Measurements from ENCODE around the gene SHB. TPM values are rescaled to one million over a fixed set of nuclear protein-coding genes. Genes with fewer than 3 reads are reported as not detected.

SHB gene
- total and polyA plus RNA-seq, 2 of the 8 experiments (the other 6 are each of a cell fraction or from before 2014, with no cell fraction given), result 4.1 to 12.6 TPM

DNA sequence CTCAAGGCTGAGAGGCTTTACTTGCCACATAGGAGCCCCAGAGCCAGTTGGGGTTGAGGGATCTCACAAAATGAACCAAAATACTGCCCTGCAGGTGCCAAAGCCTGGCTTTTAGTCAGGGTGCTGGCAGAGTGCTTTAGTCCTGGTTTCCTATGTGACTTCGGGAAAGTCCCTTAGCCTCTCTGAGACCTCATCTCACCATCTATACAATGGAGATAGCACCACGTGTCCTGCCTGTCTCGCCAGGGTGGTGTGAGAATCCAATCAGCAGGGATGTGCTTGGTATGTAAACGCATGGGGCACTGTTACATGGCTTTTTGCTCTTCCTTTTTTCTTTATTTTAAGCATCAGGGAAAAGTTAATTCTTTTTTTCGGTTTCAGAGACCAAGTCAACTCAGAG is 68.3 kb downstream of the SHB start (continued):
- TF ChIP-seq, protein P1, sequence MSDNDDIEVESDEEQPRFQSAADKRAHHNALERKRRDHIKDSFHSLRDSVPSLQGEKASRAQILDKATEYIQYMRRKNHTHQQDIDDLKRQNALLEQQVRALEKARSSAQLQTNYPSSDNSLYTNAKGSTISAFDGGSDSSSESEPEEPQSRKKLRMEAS (IDR thresholded peaks at IDR 0.05), result no peak
- TF ChIP-seq TCF12 (IDR thresholded peaks at IDR 0.05; ENCODE audit: low read depth, low read length), result no peak
- TF ChIP-seq, protein P2, sequence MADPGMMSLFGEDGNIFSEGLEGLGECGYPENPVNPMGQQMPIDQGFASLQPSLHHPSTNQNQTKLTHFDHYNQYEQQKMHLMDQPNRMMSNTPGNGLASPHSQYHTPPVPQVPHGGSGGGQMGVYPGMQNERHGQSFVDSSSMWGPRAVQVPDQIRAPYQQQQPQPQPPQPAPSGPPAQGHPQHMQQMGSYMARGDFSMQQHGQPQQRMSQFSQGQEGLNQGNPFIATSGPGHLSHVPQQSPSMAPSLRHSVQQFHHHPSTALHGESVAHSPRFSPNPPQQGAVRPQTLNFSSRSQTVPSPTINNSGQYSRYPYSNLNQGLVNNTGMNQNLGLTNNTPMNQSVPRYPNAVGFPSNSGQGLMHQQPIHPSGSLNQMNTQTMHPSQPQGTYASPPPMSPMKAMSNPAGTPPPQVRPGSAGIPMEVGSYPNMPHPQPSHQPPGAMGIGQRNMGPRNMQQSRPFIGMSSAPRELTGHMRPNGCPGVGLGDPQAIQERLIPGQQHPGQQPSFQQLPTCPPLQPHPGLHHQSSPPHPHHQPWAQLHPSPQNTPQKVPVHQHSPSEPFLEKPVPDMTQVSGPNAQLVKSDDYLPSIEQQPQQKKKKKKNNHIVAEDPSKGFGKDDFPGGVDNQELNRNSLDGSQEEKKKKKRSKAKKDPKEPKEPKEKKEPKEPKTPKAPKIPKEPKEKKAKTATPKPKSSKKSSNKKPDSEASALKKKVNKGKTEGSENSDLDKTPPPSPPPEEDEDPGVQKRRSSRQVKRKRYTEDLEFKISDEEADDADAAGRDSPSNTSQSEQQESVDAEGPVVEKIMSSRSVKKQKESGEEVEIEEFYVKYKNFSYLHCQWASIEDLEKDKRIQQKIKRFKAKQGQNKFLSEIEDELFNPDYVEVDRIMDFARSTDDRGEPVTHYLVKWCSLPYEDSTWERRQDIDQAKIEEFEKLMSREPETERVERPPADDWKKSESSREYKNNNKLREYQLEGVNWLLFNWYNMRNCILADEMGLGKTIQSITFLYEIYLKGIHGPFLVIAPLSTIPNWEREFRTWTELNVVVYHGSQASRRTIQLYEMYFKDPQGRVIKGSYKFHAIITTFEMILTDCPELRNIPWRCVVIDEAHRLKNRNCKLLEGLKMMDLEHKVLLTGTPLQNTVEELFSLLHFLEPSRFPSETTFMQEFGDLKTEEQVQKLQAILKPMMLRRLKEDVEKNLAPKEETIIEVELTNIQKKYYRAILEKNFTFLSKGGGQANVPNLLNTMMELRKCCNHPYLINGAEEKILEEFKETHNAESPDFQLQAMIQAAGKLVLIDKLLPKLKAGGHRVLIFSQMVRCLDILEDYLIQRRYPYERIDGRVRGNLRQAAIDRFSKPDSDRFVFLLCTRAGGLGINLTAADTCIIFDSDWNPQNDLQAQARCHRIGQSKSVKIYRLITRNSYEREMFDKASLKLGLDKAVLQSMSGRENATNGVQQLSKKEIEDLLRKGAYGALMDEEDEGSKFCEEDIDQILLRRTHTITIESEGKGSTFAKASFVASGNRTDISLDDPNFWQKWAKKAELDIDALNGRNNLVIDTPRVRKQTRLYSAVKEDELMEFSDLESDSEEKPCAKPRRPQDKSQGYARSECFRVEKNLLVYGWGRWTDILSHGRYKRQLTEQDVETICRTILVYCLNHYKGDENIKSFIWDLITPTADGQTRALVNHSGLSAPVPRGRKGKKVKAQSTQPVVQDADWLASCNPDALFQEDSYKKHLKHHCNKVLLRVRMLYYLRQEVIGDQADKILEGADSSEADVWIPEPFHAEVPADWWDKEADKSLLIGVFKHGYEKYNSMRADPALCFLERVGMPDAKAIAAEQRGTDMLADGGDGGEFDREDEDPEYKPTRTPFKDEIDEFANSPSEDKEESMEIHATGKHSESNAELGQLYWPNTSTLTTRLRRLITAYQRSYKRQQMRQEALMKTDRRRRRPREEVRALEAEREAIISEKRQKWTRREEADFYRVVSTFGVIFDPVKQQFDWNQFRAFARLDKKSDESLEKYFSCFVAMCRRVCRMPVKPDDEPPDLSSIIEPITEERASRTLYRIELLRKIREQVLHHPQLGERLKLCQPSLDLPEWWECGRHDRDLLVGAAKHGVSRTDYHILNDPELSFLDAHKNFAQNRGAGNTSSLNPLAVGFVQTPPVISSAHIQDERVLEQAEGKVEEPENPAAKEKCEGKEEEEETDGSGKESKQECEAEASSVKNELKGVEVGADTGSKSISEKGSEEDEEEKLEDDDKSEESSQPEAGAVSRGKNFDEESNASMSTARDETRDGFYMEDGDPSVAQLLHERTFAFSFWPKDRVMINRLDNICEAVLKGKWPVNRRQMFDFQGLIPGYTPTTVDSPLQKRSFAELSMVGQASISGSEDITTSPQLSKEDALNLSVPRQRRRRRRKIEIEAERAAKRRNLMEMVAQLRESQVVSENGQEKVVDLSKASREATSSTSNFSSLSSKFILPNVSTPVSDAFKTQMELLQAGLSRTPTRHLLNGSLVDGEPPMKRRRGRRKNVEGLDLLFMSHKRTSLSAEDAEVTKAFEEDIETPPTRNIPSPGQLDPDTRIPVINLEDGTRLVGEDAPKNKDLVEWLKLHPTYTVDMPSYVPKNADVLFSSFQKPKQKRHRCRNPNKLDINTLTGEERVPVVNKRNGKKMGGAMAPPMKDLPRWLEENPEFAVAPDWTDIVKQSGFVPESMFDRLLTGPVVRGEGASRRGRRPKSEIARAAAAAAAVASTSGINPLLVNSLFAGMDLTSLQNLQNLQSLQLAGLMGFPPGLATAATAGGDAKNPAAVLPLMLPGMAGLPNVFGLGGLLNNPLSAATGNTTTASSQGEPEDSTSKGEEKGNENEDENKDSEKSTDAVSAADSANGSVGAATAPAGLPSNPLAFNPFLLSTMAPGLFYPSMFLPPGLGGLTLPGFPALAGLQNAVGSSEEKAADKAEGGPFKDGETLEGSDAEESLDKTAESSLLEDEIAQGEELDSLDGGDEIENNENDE (IDR thresholded peaks at IDR 0.05; ENCODE audit: insufficient replicate concordance, low read length), result no peak
